GM23338 (cell line): ENCODE measurements around the gene TMEM135. TPM values are rescaled to one million over a fixed set of nuclear protein-coding genes. Genes with fewer than 3 reads are reported as not detected.

Source experiments
- ATAC-seq: fragments of 200-7000 bp; cut with Tn5 transposase; 3 replicates; pipeline ENCODE4 v1.9.1; 2020
- DNase-seq: peaks from one replicate; pipeline ENCODE4 v3.0.0-alpha.2; 2015; ENCODE audit warnings: low spot score
- H2AFZ ChIP-seq: fragments of 200-600 bp; sonication (generic); 2 replicates; pipeline ENCODE4 v1.8.0; 2016; ENCODE audit warnings: antibody characterized with exemption, mild to moderate bottlenecking, moderate library complexity
- H3F3A ChIP-seq: fragments of 200-600 bp; sonication (generic); replicated peaks from 2 replicates; pipeline ENCODE4 v1.8.0; 2017; ENCODE audit warnings: antibody characterized with exemption, mixed run types, low read depth
- H3K27ac ChIP-seq: fragments of 200-600 bp; sonication (generic); 2 replicates; pipeline ENCODE4 v1.6.1; 2016; ENCODE audit warnings: low read depth
- H3K27me3 ChIP-seq: fragments of 200-600 bp; sonication (generic); 2 replicates; pipeline ENCODE4 v1.8.0; 2016; ENCODE audit warnings: mild to moderate bottlenecking, mixed run types, moderate library complexity; ENCODE audit not compliant: insufficient read depth
- H3K36me3 ChIP-seq: fragments of 200-600 bp; sonication (generic); 2 replicates; pipeline ENCODE4 v1.8.0; 2016; ENCODE audit warnings: mild to moderate bottlenecking; ENCODE audit not compliant: insufficient read depth
- H3K4me1 ChIP-seq: fragments of 200-600 bp; sonication (generic); 2 replicates; pipeline ENCODE4 v1.8.0; 2016; ENCODE audit warnings: mild to moderate bottlenecking, moderate library complexity; ENCODE audit not compliant: insufficient read depth
- H3K4me2 ChIP-seq: fragments of 200-600 bp; sonication (generic); 2 replicates; pipeline ENCODE4 v1.7.1; 2017; ENCODE audit warnings: mixed run types
- H3K4me3 ChIP-seq: fragments of 200-600 bp; sonication (generic); 2 replicates; pipeline ENCODE4 v1.6.1; 2016; ENCODE audit warnings: mixed run types
- H3K79me2 ChIP-seq: fragments of 200-600 bp; sonication (generic); replicated peaks from 2 replicates; pipeline ENCODE4 v1.8.0; 2017; ENCODE audit warnings: mild to moderate bottlenecking; ENCODE audit not compliant: insufficient read depth
- H3K9me2 ChIP-seq: fragments of 200-600 bp; sonication (generic); 2 replicates; pipeline ENCODE4 v1.8.0; 2017; ENCODE audit not compliant: insufficient read depth
- H4K20me1 ChIP-seq: fragments of 200-600 bp; sonication (generic); replicated peaks from 2 replicates; pipeline ENCODE4 v1.8.0; 2017; ENCODE audit warnings: mild to moderate bottlenecking; ENCODE audit not compliant: insufficient read depth
- H3K27ac Mint-ChIP-seq: 2 replicates; pipeline ENCODE4 v1.8.0; 2020; ENCODE audit warnings: inconsistent platforms, mild to moderate bottlenecking, moderate library complexity, mixed read lengths
- H3K27me3 Mint-ChIP-seq: 3 replicates; pipeline ENCODE4 v1.8.0; 2022; ENCODE audit warnings: low read depth, mild to moderate bottlenecking, moderate library complexity, mixed read lengths, inconsistent platforms; ENCODE audit not compliant: insufficient read depth, poor library complexity
- H3K36me3 Mint-ChIP-seq: 3 replicates; pipeline ENCODE4 v1.8.0; 2021; ENCODE audit warnings: low read depth, mild to moderate bottlenecking, inconsistent platforms, moderate library complexity, mixed read lengths
- H3K4me1 Mint-ChIP-seq: 3 replicates; pipeline ENCODE4 v1.8.0; 2020; ENCODE audit warnings: mild to moderate bottlenecking, inconsistent platforms, mixed read lengths
- H3K4me3 Mint-ChIP-seq: 3 replicates; pipeline ENCODE4 v1.8.0; 2021; ENCODE audit warnings: moderate library complexity, mild to moderate bottlenecking, inconsistent platforms, mixed read lengths
- H3K9me3 Mint-ChIP-seq: 3 replicates; pipeline ENCODE4 v1.8.0; 2020; ENCODE audit warnings: moderate library complexity, mild to moderate bottlenecking, inconsistent platforms, mixed read lengths
- CREB1 ChIP-seq: fragments of 250-450 bp; sonication (Bioruptor Pico); IDR thresholded peaks from 2 replicates; pipeline ENCODE4 v1.5.0; 2020; ENCODE audit warnings: low read depth, mild to moderate bottlenecking, moderate library complexity
- CTCF ChIP-seq, 2 experiments: fragments of 200-600 bp in 1 of 2; sonication (generic) in 1 of 2; conservative IDR thresholded peaks; 2 replicates each; pipeline versions ENCODE4 v1.5.1 to v1.6.1; 2016 to 2017; ENCODE audit warnings: antibody characterized with exemption in 2 of 2, low read depth in 2 of 2, mild to moderate bottlenecking in 2 of 2, moderate library complexity in 1 of 2
- ETS1 ChIP-seq: IDR thresholded peaks from 2 replicates; pipeline ENCODE4 v1.6.1; 2016; ENCODE audit warnings: antibody characterized with exemption
- EZH2 ChIP-seq: fragments of 200-600 bp; sonication (generic); IDR thresholded peaks from one replicate; pipeline ENCODE4 v1.8.0; 2017; ENCODE audit warnings: antibody characterized with exemption, mild to moderate bottlenecking, low read depth; ENCODE audit not compliant: unreplicated experiment
- EZH2phosphoT487 ChIP-seq: fragments of 200-600 bp; sonication (generic); IDR thresholded peaks from one replicate; pipeline ENCODE4 v1.8.1; 2018; ENCODE audit warnings: antibody characterized with exemption; ENCODE audit not compliant: unreplicated experiment
- JUNB ChIP-seq: IDR thresholded peaks from one replicate; pipeline ENCODE4 v1.6.1; 2016; ENCODE audit warnings: antibody characterized with exemption; ENCODE audit not compliant: unreplicated experiment
- NANOG ChIP-seq: IDR thresholded peaks from 2 replicates; pipeline ENCODE4 v1.6.1; 2016; ENCODE audit warnings: antibody characterized with exemption, borderline replicate concordance
- POLR2AphosphoS5 ChIP-seq: IDR thresholded peaks from 2 replicates; pipeline ENCODE4 v1.6.1; 2016; ENCODE audit warnings: antibody characterized with exemption, low read depth
- ZNF114 ChIP-seq: fragments of 250-450 bp; sonication (Bioruptor Pico); IDR thresholded peaks from 2 replicates; pipeline ENCODE4 v1.5.0; 2020; ENCODE audit warnings: mild to moderate bottlenecking, moderate library complexity
- ZNF331 ChIP-seq: fragments of 250-450 bp; sonication (Bioruptor Pico); IDR thresholded peaks from 2 replicates; pipeline ENCODE4 v1.5.0; 2020; ENCODE audit warnings: low read depth, mild to moderate bottlenecking, moderate library complexity
- ZNF462 ChIP-seq: fragments of 250-450 bp; sonication (Bioruptor Pico); IDR thresholded peaks from 2 replicates; pipeline ENCODE4 v1.5.0; 2020; ENCODE audit warnings: mild to moderate bottlenecking, moderate library complexity
- polyA plus RNA-seq: library from polyadenylated mRNA; unstranded; fragments of >200 nt; fragmentation: Nextera tagmentation; extraction: Ambion mirVana; gene quantifications from 2 replicates; pipeline ENCODE4 v1.2.1, GENCODE V29; 2016
- total RNA-seq: library from RNA; depleted of rRNA; stranded (reverse); fragments of >200 nt; shearing (Covaris generic); gene quantifications from 2 replicates; pipeline ENCODE4 v1.2.3, GENCODE V29; 2014

TMEM135 gene
- total and polyA plus RNA-seq, 2 experiments from 2014 or later, result 23.4 to 49.9 TPM

- TF ChIP-seq CTCF (conservative IDR thresholded peaks at IDR 0.05; ENCODE audit: low read depth in 2 of 2) (no peak), JUNB (no peak), ETS1 (no peak)
Observed at GRCh38 chr11:87076874-87077429, 39.2 kb downstream of the TMEM135 start (continued).

GRCh38 chr11:87081358-87081757, 43.6 kb downstream of the TMEM135 start:
- Mint-ChIP-seq H3K4me1 (peaks cover 29% of the 10 kb centered on the region), H3K9me3 (peaks cover 12% of the 10 kb centered on the region), H3K27me3 (peaks cover 3% of the 10 kb centered on the region), H3K4me3 (no peak overlapping the region), H3K27ac (no peak overlapping the region), H3K36me3 (peaks cover 28% of the 10 kb centered on the region)
- H3K27me3 ChIP-seq, result no peaks in the 10 kb centered on the region
- H3K79me2 ChIP-seq, result 0 out of 2 replicates have a peak, but pooled peaks cover 6% of the 10 kb centered on the region
- DNase-seq (no peak), ATAC-seq (no peak)
- no peaks in the 10 kb centered on the region for H3K36me3 ChIP-seq
- no peaks in the 10 kb centered on the region for H3F3A ChIP-seq
- H3K9me2 ChIP-seq, result no peaks in the 10 kb centered on the region
- H2AFZ ChIP-seq, result no peak overlapping the region
- peaks cover 33% of the 10 kb centered on the region for H3K4me1 ChIP-seq
- no peaks in the 10 kb centered on the region for H4K20me1 ChIP-seq
- H3K4me3 ChIP-seq, result no peak overlapping the region
- H3K27ac ChIP-seq, result no peak overlapping the region
- peak overlapping the region; percentile 52 for H3K4me2 ChIP-seq
- TF ChIP-seq CTCF (conservative IDR thresholded peaks at IDR 0.05; ENCODE audit: low read depth in 2 of 2) (no peak), CREB1 (CRISPR knock-in tag) (no peak), ZNF331 (no peak), EZH2 (no peak), ZNF462 (CRISPR knock-in tag) (no peak), ZNF114 (CRISPR knock-in tag) (no peak), POLR2AphosphoS5 (no peak), NANOG (no peak), EZH2phosphoT487 (no peak), JUNB (no peak)
